Raji (cell line): Measurements from ENCODE around the gene CERS1.

Source experiments
- POLR2A ChIP-seq: IDR thresholded peaks from 2 replicates; pipeline ENCODE4 v1.6.1; 2011; ENCODE audit warnings: low read depth, low read length, control low read depth; ENCODE audit not compliant: insufficient read depth

CERS1 gene

DNA sequence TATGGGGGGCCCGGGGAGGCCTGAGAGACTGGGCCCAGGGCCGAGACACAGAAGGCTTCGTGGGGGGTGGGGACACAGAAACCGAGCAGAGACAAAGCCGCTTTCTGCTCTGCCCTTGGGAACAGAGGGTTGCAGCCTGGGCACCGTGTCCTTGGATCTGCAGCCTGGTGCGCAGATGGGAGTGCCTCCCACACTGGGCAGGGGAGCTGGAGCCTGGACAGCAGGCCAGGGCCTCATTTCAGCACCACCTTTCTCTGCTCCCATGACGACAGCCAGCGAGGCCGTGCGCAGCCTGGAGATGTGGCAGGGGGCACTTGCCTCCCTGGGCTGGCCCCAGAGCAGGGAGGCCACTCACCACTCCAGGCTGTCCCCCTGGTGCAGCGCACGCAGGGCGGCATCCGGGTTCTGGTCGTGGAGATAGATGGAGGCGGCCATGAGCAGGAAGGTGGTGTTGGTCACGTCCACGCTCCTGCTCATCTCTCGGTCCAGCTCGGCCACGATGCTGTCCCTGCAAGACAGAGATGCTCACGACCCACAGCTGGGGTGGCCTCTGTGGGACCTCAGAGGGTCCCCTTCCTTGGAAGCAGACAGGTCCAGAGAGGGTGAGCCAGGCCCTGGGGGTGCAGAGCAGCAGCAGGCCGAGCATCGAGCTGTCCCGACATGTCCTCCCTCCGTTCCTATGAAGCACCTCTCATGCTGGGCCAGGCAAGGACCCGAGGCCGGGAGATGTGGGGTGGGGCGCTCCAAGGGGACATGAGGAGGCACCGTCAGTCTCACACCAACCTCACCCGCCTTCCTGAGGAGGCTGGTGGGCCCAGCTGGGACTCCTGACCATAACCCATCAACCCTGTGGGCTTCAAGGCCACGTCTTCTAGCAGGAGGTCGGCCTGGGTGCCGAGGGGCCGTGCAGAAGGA is 10.9 kb upstream of the CERS1 start:
- no peak for TF ChIP-seq POLR2A

DNA sequence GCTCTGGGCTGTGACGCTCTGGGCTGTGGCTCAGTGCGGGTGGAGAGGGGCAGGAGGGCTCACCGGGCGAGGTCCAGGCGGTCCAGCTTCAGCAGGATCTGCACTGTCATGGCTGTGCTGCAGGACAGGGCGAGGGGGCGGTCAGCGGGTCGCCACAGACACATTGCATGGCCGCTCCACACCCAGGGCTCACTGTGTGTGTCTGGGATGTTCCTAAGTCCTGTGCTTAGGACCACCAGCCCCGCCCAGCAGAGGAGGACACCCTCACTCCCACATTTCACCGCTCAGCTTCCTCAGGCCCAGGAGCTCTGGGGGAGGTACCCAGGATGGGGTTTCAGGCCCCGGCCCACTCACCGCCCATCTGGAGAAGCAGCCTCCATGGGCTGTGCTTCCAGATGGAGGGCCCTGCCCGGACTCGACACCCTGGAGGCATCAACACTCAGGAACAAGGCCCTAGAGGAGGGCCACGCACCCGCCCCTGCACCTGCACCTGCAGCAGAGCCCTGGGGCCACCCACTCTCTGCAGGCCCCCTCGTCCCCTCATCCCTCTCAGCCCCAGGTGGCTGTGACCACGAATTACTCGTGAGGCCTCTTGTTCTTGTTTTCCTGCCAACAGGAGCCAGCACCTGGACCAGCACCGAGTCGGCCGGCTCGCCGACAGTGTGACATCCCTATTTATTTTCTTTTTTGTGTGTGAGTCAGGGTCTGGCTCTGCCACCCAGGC is 9.7 kb upstream of the CERS1 start:
- no peak for TF ChIP-seq POLR2A

DNA sequence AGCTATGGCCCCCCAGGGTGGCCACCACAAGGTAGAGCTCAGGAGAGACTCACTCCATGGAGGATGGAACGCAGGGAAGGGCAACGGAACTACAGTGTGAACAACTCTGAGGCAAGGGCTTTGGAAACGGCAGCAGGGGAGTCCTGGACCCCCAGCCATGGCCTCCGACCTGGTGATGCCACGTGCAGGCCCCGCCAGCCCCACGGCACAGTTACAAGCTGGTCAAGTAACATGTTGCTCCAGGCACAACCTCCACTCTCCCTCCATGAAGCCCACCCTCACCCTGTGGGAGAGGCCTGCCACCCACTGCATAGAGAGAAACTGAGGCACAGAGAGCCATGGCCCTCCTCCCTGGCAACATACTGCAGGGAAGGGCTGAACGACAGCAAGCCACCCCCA is 9.1 kb upstream of the CERS1 start:
- no peak for TF ChIP-seq POLR2A

DNA sequence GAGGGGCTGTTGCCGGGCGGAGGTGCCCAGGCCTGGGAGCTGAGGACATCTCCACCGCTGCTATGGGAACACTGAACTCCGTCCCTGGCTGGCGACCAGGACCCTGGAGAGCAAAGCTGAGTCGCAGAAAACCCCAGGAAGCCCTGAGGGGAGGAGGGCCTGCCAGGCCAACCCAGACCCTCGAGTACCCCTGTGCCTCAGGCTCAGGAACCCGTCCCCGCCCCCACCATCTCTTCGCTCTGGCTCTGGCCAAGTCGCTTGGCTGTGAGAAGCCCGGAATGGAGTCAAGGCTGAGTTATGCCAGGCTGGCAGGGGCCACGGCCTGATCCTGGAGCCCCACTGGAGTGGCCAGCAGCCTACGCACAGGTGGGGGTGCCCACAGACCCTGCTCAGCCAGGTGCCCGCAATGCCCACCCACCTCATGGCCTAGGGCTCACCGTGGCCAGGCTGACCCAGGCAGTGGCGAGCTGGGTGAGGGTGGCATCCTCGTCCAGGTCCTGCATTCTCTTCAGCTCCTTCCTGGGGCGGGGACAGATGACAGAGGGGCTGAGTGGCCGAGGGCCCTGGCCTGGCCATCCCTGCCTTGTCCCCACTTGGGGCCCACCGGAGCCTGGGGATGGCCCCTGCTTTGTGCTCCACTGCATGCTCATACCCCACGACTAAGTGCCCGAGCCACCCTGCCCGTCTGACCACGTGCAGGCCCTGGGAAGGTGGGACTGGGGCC is 8.5 kb upstream of the CERS1 start:
- no peak for TF ChIP-seq POLR2A

DNA sequence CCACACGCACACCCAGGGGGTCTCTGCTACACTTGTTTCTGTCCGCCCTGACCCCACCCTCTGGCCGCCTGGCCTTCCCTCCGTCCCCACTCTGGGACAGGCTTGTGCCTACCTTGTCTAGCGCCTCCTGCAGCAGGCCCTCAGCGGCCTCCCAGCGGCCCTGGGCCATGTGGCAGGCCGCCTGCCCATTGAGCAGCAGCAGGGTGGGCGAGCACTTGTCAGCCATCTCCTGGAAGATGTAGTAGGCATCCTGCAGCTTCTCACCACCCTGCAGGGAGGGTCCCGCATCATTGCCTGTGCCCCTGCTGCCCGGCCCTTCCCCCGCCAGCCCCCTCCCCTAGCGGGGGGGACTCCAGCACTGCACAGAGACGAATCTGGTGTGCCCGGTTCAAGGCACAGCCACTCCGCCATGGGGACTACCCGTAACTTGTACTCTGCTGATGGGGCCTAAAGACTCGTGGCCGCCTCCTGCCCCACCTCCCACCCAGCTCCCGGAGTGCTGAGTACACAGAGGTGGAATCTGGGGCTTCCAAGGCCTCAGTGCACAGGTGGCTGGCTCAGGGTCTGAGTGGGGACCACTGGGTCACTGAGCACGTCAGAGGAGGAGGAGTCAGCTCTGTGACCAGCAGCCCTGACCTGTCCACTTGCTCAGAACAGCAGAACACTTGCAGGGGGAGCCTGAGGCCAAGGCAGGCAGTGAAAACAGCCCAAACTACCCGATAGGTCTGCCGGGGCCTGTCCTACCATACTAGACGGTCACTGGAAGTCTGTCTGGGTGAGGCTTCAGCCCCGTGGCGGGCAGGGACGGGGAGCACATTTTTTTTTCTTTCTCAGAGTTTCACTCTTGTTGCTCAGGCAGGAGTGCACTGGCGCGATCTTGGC is 7.4 kb upstream of the CERS1 start:
- no peak for TF ChIP-seq POLR2A

DNA sequence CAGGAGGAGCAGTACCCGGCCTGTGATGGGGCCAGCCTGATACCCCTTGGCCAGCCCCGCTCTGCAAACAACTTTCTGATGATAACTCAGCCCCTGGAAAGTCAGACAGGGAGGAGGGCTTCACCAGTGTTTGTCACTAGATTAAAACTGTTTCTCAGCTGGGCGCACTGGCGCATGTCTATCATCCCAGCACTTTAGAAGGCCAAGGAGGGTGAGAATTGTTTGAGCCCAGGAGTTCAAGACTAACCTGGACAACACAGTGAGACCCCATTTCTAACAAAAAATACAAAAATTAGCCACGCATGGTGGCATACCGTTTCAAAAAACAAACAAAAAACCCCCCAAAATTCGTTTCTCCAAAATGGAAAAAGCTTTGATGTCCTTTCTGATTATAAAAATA is 5.5 kb upstream of the CERS1 start:
- no peak for TF ChIP-seq POLR2A

DNA sequence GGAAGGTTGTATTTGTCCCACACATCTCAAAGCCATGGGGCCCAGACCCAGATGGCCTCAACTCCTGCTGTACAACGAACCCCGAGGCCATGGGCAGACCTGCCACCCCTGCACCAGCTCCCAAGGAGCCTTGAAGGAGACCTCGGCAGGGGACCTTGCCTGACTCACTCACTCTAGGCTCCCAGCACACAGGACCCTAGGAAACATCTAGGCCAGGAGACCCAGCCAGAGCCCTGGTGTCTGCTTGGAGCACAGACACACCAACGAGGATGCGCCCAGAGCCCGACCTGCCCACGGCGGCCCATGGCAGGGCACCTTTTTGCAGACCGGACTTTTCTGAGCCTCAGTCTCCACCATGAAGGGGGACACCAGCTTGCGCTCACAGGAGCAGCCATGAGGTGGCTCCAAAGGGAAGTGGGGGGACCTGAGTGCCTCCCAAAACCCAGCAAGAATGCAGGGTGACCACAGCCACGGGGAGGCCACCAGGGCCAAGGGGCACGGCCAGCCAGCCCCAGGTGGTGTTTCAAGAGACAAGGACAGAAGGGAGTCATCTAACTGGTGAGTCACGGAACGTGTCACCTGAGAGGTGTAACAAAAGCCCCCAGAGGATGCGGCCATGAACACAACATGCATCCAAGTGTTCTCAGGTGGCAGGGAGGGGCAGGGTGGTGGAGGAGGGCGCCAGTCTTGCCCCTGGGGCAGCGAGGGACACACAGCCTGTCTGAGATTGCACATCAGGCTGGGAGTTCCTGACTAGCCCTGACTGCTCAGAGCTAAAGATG is 4.9 kb upstream of the CERS1 start:
- TF ChIP-seq POLR2A = no peak

DNA sequence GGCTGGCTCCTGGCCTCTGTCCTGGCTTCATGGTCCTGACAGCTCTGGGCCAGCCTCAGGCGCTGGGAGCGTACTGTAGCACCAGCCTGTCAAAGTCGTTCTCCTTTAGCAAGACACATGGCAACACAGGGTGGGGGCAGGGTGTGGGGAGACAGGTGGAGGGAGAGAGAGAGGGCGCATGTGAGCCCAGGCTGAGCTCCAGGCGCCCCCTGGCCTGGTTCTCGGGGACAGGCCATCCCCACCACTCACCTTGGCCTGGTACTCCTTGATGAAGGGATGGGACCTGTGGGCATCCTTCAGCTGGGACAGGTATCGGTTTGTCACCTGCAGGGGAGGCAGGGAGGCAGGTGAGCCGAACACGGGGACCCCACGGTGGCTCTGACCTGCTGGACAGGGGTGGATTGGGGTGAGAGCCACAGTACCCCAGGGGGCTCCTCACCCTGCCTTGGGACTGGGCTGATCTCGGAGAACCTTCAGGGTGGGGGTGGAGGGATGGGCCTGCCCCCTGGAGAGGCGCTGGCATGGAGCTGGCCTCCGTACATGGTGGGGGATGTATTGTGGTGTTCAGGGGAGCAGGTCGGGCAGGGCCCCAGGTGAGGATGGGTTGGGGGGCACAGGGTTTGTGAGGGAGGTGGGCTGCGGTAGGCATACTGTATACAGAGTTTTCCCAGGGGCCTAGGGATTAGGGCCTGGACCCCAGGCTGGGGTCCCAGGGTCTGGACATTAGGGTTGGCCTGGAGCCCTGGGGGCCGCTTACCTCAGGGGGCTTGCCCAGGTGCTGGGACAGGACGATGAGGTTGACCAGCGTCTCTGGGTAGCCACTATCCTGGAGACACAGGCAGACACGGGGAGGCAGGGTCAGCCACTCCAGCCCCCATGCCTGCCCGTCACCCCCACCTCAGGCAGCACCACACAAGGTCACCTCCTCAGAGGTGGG is 3.9 kb upstream of the CERS1 start:
- TF ChIP-seq POLR2A = no peak

DNA sequence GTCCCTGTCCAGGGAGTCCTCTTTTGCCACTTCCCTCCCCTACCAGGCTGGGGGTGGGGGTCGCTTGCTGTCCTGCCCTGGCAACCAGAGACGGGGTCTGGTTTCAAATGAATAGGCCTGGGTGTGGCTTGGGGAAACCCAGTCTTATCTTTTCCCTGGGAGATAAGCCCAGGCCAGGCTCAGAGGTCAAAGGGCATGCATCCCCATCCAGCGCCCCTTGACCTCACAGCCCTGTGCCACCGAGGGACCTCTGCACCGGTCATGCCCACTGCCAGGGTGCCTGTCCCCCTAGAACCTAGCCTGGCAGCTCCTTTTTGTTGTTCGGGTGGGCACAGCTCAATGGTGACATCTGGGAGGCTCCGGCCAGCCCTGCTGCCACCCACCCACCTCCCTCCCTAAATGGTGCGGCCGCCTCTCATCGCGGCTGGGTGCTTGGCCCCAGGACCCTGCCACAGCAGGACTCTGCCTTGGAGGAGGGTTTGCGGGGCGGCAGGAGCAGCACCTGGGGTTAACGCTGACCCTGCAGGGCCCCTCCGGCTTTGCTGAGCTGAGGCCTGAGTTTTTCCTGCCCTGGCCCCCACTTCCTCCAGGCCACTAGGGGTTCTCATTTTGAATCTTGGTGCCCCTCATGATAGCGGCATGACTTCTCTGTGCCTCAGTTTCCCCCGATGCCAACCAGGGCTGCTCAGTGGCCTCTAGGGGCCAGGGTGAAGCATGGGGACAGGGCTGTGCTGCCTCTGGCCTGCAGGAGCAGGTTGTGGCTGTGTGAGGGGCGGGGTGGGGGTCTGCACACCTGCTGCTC is 2.9 kb upstream of the CERS1 start:
- no peak for TF ChIP-seq POLR2A

DNA sequence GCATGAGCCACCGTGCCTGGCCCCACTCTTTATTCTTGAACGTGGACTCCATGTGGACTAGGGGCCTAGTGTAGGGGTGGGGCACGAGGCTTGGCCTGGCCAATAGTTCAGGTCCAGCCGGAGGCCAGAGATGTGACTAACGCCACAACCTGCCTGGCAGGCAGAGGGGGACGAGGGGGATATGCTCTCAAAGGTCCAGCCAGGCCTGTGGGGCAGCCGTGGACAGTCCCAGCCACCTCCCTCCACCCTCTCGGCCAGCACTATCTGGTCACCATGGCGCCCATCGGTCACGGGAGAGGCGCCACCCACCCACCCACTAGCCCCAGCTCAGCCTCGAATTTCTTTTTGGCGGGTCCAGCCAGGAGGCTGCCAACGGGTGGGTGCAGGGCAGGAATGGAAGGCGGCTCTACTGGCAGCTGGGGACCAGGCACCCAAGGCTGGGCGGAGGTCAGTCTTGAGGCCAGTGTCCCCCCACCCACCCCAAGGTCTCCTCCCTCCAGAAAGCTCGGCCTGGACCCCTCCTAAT is 2.2 kb upstream of the CERS1 start:
- TF ChIP-seq POLR2A = no peak

DNA sequence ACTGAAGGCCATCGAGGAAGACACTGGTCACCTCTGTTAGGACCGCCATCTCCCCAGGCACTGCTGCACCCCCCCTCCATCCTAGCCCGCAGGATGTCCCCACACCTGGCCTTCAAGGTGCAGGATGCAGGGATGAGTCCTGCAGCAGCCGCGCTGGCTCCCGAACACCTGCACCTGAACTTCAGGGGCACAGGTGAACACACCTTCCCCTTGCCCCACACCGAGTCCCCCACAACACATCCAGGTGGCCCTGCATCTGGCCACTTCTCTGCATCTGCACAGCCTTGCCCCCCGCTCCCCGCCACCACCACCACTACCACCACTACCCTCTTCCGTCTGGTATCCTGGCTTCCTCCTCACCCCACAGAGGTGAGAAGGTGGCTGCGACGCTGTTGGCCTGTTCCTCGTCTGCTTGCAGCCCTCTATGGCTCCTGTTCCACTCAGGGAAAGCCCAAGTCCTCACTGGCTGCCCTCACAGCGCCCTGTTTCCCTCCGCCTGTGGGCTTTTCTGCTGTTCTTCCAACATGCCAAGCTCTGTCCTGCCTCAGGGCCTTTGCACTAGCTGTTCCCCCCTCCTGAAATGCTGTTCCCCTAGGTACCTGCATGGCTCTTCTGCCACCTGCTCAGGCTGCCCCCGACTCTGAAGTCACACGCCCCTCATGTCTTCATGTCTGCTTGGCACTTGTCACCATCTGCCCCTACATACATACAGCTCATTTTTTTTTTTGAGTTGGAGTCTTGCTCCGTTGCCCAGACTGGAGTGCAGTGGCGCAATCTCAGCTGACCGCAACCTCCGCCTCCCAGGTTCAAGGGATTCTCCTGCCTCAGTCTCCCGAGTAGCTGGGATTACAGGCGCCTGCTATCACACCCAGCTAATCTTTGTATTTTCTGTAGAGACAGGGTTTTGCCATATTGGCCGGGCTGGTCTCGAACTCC is 1.4 kb upstream of the CERS1 start:
- no peak for TF ChIP-seq POLR2A
